SU-DHL-6 (cell line): ENCODE results near the gene ZMIZ1.

Experiments
- CTCF ChIP-seq: fragments of 200-600 bp; sonication (generic); IDR thresholded peaks from one replicate; pipeline ENCODE4 v1.5.1; 2017; ENCODE audit warnings: antibody characterized with exemption, mild to moderate bottlenecking, low read length, moderate library complexity; ENCODE audit not compliant: insufficient read depth, poor library complexity, severe bottlenecking
- EZH2phosphoT487 ChIP-seq: fragments of 200-600 bp; sonication (generic), shearing (Covaris generic); conservative IDR thresholded peaks from 2 replicates; pipeline ENCODE4 v1.6.1; 2018; ENCODE audit warnings: mild to moderate bottlenecking, antibody characterized with exemption, low read length, moderate library complexity, mixed read lengths

GRCh38 chr10:79172881-79173280, 104.1 kb downstream of the ZMIZ1 start:
- TF ChIP-seq CTCF (no peak), EZH2phosphoT487 (no peak)
